GM18517 (cell line): Measurements from ENCODE around the gene HCRTR1.
A peak's percentile ranks its signal among the peaks of the same experiment; 100 is the strongest.

Experiments
- ATAC-seq: cut with Tn5 transposase; IDR thresholded peaks from one replicate; pipeline ENCODE4 v1.9.1; 2021; ENCODE audit warnings: mild to moderate bottlenecking, moderate library complexity; ENCODE audit not compliant: unreplicated experiment

Gene HCRTR1

GRCh38 chr1:31625561-31626222 is 8.2 kb downstream of the HCRTR1 start:
- ATAC-seq, result no peak

GRCh38 chr1:31626223-31627207 is 9.0 kb downstream of the HCRTR1 start:
- no peak for ATAC-seq

- no peak for ATAC-seq
Measured at GRCh38 chr1:31627301-31627929, 9.9 kb downstream of the HCRTR1 start.

- no peak for ATAC-seq
Measured at GRCh38 chr1:31627930-31628559, 10.6 kb downstream of the HCRTR1 start.

GRCh38 chr1:31628931-31629556 is 11.6 kb downstream of the HCRTR1 start:
- no peak for ATAC-seq

GRCh38 chr1:31632649-31633048 is 15.2 kb downstream of the HCRTR1 start:
- ATAC-seq, result no peak

- no peak for ATAC-seq
Measured at GRCh38 chr1:31633117-31633516, 15.6 kb downstream of the HCRTR1 start.

GRCh38 chr1:31637915-31638673 is 20.6 kb downstream of the HCRTR1 start:
- no peak for ATAC-seq

GRCh38 chr1:31639543-31639942 is 22.1 kb downstream of the HCRTR1 start:
- ATAC-seq, result no peak

GRCh38 chr1:31640179-31640578 is 22.7 kb downstream of the HCRTR1 start:
- no peak for ATAC-seq

GRCh38 chr1:31640964-31641363 is 23.5 kb downstream of the HCRTR1 start:
- ATAC-seq, result no peak

GRCh38 chr1:31642366-31642765 is 24.9 kb downstream of the HCRTR1 start:
- ATAC-seq, result no peak

- ATAC-seq, result no peak
Measured at GRCh38 chr1:31642897-31643296, 25.4 kb downstream of the HCRTR1 start.

- no peak for ATAC-seq
Measured at GRCh38 chr1:31643976-31644559, 26.6 kb downstream of the HCRTR1 start.

- ATAC-seq, result peak; percentile 92
Measured at GRCh38 chr1:31644560-31645273, 27.2 kb downstream of the HCRTR1 start, which contains the start of gene PEF1. Gene PEF1 (minus strand): TSS chr1:31644876. CDS start chr1:31644864, 12 bp downstream.

GRCh38 chr1:31645274-31645568 is 27.7 kb downstream of the HCRTR1 start:
- no peak for ATAC-seq

- ATAC-seq, result no peak
Measured at GRCh38 chr1:31646259-31646960, 28.9 kb downstream of the HCRTR1 start.

GRCh38 chr1:31647106-31647505 is 29.6 kb downstream of the HCRTR1 start:
- no peak for ATAC-seq
